A549 (cell line): Measurements from ENCODE around the gene SSR2. TPM values are rescaled to one million over a fixed set of nuclear protein-coding genes. Genes with fewer than 3 reads are reported as not detected.

Experiments
- ATAC-seq, 2 experiments: fragments of 200-7000 bp in 1 of 2; fragments of >200 bp in 1 of 2; cut with Nextera tagmentation in 1 of 2; cut with Tn5 transposase in 1 of 2; 3 replicates each; pipeline versions ENCODE4 v1.8.0 to v1.9.1; 2018 to 2020; ENCODE audit warnings: mild to moderate bottlenecking in 1 of 2, moderate library complexity in 1 of 2
- CTCF ChIA-PET: fragments of 300-600 bp; sonication (Branson Sonifier 250); formaldehyde crosslinking; extraction: SDS; loops from one replicate; lab custom pipeline; 2021; ENCODE audit warnings: antibody characterized with exemption, inconsistent platforms; lab: Yijun Ruan, JAX
- POLR2A ChIA-PET: fragments of 350-600 bp; formaldehyde crosslinking; extraction: SDS; loops from one replicate; lab custom pipeline; 2021; ENCODE audit warnings: antibody characterized with exemption, inconsistent platforms; lab: Yijun Ruan, JAX
- DNase-seq, 2 experiments: peaks; one replicate each; pipeline versions ENCODE4 v3.0.0 to v3.0.0-alpha.2; 2011 to 2016; ENCODE audit warnings: low read depth in 1 of 2, low spot score in 1 of 2
- FAIRE-seq: peaks from 2 replicates; lab custom pipeline; 2011; peaks lifted over from hg19 to GRCh38; lab: Jason Lieb, UNC
- H3K27ac ChIP-seq, 2 experiments: fragments of >200 bp; sonication (Bioruptor Twin); formaldehyde crosslinking; 3 replicates each; pipeline ENCODE4 v1.5.1; 2016 to 2017
- H3K4me1 ChIP-seq: fragments of >200 bp; sonication (Bioruptor Twin); formaldehyde crosslinking; 3 replicates; pipeline ENCODE4 v1.6.1; 2016
- H3K4me2 ChIP-seq: fragments of >200 bp; sonication (Bioruptor Twin); formaldehyde crosslinking; 3 replicates; pipeline ENCODE4 v1.6.1; 2016
- H3K4me3 ChIP-seq: fragments of >200 bp; sonication (Bioruptor Twin); formaldehyde crosslinking; 3 replicates; pipeline ENCODE4 v1.5.1; 2016
- H3K9me3 ChIP-seq: fragments of >200 bp; sonication (Bioruptor Twin); formaldehyde crosslinking; 3 replicates; pipeline ENCODE4 v1.6.1; 2016
- BCL3 ChIP-seq: fragments of >200 bp; sonication (Bioruptor Twin); formaldehyde crosslinking; IDR thresholded peaks from 3 replicates; pipeline ENCODE4 v1.6.1; 2016
- CTCF ChIP-seq: fragments of >200 bp; sonication (Bioruptor Twin); formaldehyde crosslinking; IDR thresholded peaks from 3 replicates; pipeline ENCODE4 v1.5.1; 2016
- EP300 ChIP-seq, 2 experiments: fragments of >200 bp; sonication (Bioruptor Twin); formaldehyde crosslinking; IDR thresholded peaks; 2 replicates in 1 of 2; 3 replicates in 1 of 2; pipeline ENCODE4 v1.6.1; 2016 to 2017
- FOSB ChIP-seq: fragments of 250-450 bp; sonication (Bioruptor Pico); IDR thresholded peaks from 2 replicates; pipeline ENCODE4 v1.5.0; 2020; ENCODE audit warnings: mild to moderate bottlenecking, moderate library complexity
- FOSL2 ChIP-seq, 2 experiments: fragments of 450-650 bp in 1 of 2; fragments of >200 bp in 1 of 2; sonication (Bioruptor Twin) in 1 of 2; formaldehyde crosslinking; IDR thresholded peaks; 2 replicates each; pipeline versions ENCODE4 v1.5.0 to v1.6.1; 2016 to 2020; ENCODE audit warnings: mild to moderate bottlenecking in 1 of 2, moderate library complexity in 1 of 2
- FOXS1 ChIP-seq: fragments of 250-450 bp; sonication (Bioruptor Pico); IDR thresholded peaks from 2 replicates; pipeline ENCODE4 v1.5.0; 2020; ENCODE audit warnings: mild to moderate bottlenecking, moderate library complexity
- GATA3 ChIP-seq: IDR thresholded peaks from 2 replicates; pipeline ENCODE4 v1.6.1; 2012; ENCODE audit warnings: borderline replicate concordance
- HEYL ChIP-seq: fragments of 250-450 bp; sonication (Bioruptor Pico); IDR thresholded peaks from 2 replicates; pipeline ENCODE4 v1.8.0; 2021; ENCODE audit warnings: mild to moderate bottlenecking, moderate library complexity
- JUNB ChIP-seq: fragments of >200 bp; sonication (Bioruptor Twin); formaldehyde crosslinking; IDR thresholded peaks from 2 replicates; pipeline ENCODE4 v1.6.1; 2016
- KDM5A ChIP-seq: fragments of 200-600 bp; sonication (generic); IDR thresholded peaks from 2 replicates; pipeline ENCODE4 v1.6.1; 2016; ENCODE audit warnings: antibody characterized with exemption, mild to moderate bottlenecking
- MAFK ChIP-seq: fragments of 450-650 bp; IDR thresholded peaks from 2 replicates; pipeline ENCODE4 v1.6.1; 2014; ENCODE audit not compliant: partially characterized antibody
- MAX ChIP-seq: IDR thresholded peaks from 2 replicates; pipeline ENCODE4 v1.6.1; 2012
- MAZ ChIP-seq: fragments of 150-350 bp; IDR thresholded peaks from 2 replicates; pipeline ENCODE4 v1.6.1; 2014; ENCODE audit warnings: antibody characterized with exemption, low read depth, low read length, borderline replicate concordance
- MYC ChIP-seq: IDR thresholded peaks from 2 replicates; pipeline ENCODE4 v1.6.1; 2012; ENCODE audit warnings: mild to moderate bottlenecking, inconsistent platforms, low read length, improper control_type of control experiment, borderline replicate concordance
- NPAS2 ChIP-seq: fragments of 250-450 bp; sonication (Bioruptor Pico); IDR thresholded peaks from 2 replicates; pipeline ENCODE4 v1.8.0; 2022; ENCODE audit warnings: mild to moderate bottlenecking, moderate library complexity, borderline replicate concordance
- POLR2A ChIP-seq: IDR thresholded peaks from 2 replicates; pipeline ENCODE4 v1.6.1; 2012; ENCODE audit warnings: mild to moderate bottlenecking, low read length
- POLR2AphosphoS2 ChIP-seq: conservative IDR thresholded peaks from 2 replicates; pipeline ENCODE4 v1.6.1; 2012; ENCODE audit warnings: low read length, improper control_type of control experiment, inconsistent platforms
- RARB ChIP-seq: fragments of 250-450 bp; sonication (Bioruptor Pico); IDR thresholded peaks from 2 replicates; pipeline ENCODE4 v1.8.0; 2021; ENCODE audit warnings: mild to moderate bottlenecking, moderate library complexity
- RCOR1 ChIP-seq: fragments of 150-350 bp; IDR thresholded peaks from 2 replicates; pipeline ENCODE4 v1.6.1; 2014; ENCODE audit warnings: antibody characterized with exemption, low read length, low read depth
- RFX5 ChIP-seq: fragments of 450-650 bp; IDR thresholded peaks from 2 replicates; pipeline ENCODE4 v1.7.1; 2014; ENCODE audit warnings: antibody characterized with exemption, mild to moderate bottlenecking, moderate library complexity
- USF2 ChIP-seq: fragments of 450-650 bp; IDR thresholded peaks from 2 replicates; pipeline ENCODE4 v1.6.1; 2014; ENCODE audit warnings: antibody characterized with exemption
- ZC3H11A ChIP-seq: fragments of 450-650 bp; IDR thresholded peaks from 2 replicates; pipeline ENCODE4 v1.6.1; 2014; ENCODE audit warnings: antibody characterized with exemption, mild to moderate bottlenecking
- ZNF302 ChIP-seq: fragments of 250-450 bp; sonication (Bioruptor Pico); IDR thresholded peaks from 2 replicates; pipeline ENCODE4 v1.9.0; 2021; ENCODE audit warnings: inconsistent platforms, mild to moderate bottlenecking, moderate library complexity
- WGBS: methylation state at CpG from one replicate; pipeline ENCODE4 v1.1.6; 2017; ENCODE audit errors: missing lambda C conversion rate; 5-methylcytosine and 5-hydroxymethylcytosine counted together
- polyA plus RNA-seq, 4 experiments: library from polyadenylated mRNA; depleted of rRNA in 3 of 4; stranded (reverse); fragments of >200 nt; fragmentation: RNase III in 1 of 4; extraction: RNeasy Plus Mini Kit Qiagen cat#74134 plus additional on column Dnase treatment in 1 of 4; gene quantifications; 2 replicates in 3 of 4; 3 replicates in 1 of 4; pipeline ENCODE4 v1.2.3, GENCODE V29; 2011 to 2017

SSR2 gene
- polyA plus RNA-seq, 2 of the 4 experiments (the other 2 are of a cell fraction): 261 to 382 TPM

- WGBS: 92% methylated on average over 7 of the region's 7 CpGs
Measured at GRCh38 chr1:155968051-155968400, 52.7 kb downstream of the SSR2 start.

GRCh38 chr1:155967341-155968050 lies 53.3 kb downstream of the SSR2 start:
- TF ChIP-seq NPAS2 (CRISPR knock-in tag) (no peak), RFX5 (no peak), KDM5A (no peak), JUNB (no peak), POLR2A (no peak), FOSL2 (IDR thresholded peaks at IDR 0.05) (no peak), FOSL2 (CRISPR knock-in tag; IDR thresholded peaks at IDR 0.05) (no peak), BCL3 (no peak), FOXS1 (CRISPR knock-in tag) (no peak), RARB (no peak), CTCF (no peak), MYC (no peak), USF2 (no peak), ZC3H11A (no peak), FOSB (CRISPR knock-in tag) (no peak), MAX (no peak)
- Histone ChIP-seq H3K4me2 (no peak overlapping the region), H3K27ac (peak overlapping the region in 1 of 2 experiments; percentile 50; a peak in 3 of 6 replicates), H3K9me3 (no peaks in the 10 kb centered on the region), H3K4me3 (no peak overlapping the region), H3K4me1 (peaks cover 63% of the 10 kb centered on the region)
- 77% methylated on average over 13 of the region's 13 CpGs for WGBS
- CTCF ChIA-PET: interaction anchor here (0.6 to 6.4 kb wide), 11 partner anchors 9 to 102 kb away, joined by 3 to 40 read pairs (median 4); partner anchors contain the start of gene ARHGEF2
- FAIRE-seq (no peak), DNase-seq (no peak), ATAC-seq (no peak)
- POLR2A ChIA-PET: interaction anchor here (1.1 kb wide), 1 partner anchor 14 kb away, joined by 3 read pairs; no protein-coding TSS in a partner anchor

More at GRCh38 chr1:155968051-155968400, 52.7 kb downstream of the SSR2 start:
- FAIRE-seq (no peak), DNase-seq (no peak), ATAC-seq (no peak)
- Histone ChIP-seq H3K27ac (no peak overlapping the region; a peak in 1 of 6 replicates), H3K4me3 (no peak overlapping the region), H3K4me2 (no peak overlapping the region), H3K4me1 (peaks cover 63% of the 10 kb centered on the region), H3K9me3 (no peaks in the 10 kb centered on the region)
- no peak for TF ChIP-seq GATA3
- no peak for TF ChIP-seq ZNF302 (CRISPR knock-in tag)
- TF ChIP-seq MAFK: no peak
- TF ChIP-seq MAZ: no peak
- no peak for TF ChIP-seq POLR2AphosphoS2
- no peak for TF ChIP-seq HEYL
- no peak for TF ChIP-seq MYC
- no peak for TF ChIP-seq RCOR1
- TF ChIP-seq EP300 (IDR thresholded peaks at IDR 0.05): no peak
- ChIA-PET POLR2A (interaction anchor here (1.1 kb wide), 1 partner anchor 13 kb away, joined by 3 read pairs; no protein-coding TSS in a partner anchor), CTCF (interaction anchor here (0.6 to 6.4 kb wide), 9 partner anchors 10 to 99 kb away, joined by 3 to 40 read pairs (median 5); partner anchors contain the start of gene ARHGEF2)
